Measurements from ENCODE around the gene SWSAP1.

DNA sequence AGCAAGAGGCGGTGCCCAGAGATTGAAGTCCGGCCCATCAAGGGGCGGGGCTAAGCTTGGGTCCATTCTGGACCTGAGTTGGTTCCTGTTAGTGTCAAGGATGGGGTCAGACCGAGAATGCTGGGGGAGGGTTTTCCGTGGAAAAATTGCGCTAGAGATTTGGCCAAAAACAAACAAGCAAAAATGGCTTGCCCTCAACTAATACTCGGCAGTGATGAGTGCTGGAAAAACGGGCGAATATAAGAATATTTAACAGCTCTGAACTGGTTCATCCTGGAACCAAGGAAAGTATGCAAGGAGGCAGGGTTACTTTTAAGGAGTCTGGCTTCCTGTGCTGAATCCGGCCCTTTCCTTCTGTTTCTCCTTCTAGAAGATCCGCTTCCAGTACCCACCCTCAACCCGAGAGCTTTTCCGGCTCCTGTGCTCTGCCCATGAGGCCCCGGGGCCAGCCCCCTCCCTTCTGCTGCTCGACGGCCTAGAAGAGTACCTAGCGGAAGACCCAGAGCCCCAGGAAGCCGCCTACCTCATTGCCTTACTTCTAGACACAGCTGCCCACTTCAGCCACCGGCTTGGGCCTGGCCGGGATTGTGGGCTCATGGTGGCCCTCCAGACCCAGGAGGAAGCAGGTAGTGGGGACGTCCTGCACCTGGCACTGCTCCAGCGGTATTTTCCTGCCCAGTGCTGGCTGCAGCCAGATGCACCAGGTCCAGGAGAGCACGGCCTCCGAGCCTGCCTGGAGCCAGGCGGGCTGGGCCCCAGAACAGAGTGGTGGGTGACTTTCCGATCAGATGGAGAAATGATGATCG lies 880 bp downstream of the SWSAP1 start:
- TF ChIP-seq POLR2A (IDR thresholded peaks at IDR 0.05; ENCODE audit: borderline replicate concordance, extremely low read depth, insufficient read depth, insufficient read length), result no peak
- TF ChIP-seq CTCF (IDR thresholded peaks at IDR 0.05 in 2 of 3, conservative IDR thresholded peaks at IDR 0.05 in 1 of 3; ENCODE audit: borderline replicate concordance in 1 of 3, insufficient read depth in 1 of 3, low read depth in 2 of 3, low read length in 2 of 3), result no peak
- TF ChIP-seq, protein P1, sequence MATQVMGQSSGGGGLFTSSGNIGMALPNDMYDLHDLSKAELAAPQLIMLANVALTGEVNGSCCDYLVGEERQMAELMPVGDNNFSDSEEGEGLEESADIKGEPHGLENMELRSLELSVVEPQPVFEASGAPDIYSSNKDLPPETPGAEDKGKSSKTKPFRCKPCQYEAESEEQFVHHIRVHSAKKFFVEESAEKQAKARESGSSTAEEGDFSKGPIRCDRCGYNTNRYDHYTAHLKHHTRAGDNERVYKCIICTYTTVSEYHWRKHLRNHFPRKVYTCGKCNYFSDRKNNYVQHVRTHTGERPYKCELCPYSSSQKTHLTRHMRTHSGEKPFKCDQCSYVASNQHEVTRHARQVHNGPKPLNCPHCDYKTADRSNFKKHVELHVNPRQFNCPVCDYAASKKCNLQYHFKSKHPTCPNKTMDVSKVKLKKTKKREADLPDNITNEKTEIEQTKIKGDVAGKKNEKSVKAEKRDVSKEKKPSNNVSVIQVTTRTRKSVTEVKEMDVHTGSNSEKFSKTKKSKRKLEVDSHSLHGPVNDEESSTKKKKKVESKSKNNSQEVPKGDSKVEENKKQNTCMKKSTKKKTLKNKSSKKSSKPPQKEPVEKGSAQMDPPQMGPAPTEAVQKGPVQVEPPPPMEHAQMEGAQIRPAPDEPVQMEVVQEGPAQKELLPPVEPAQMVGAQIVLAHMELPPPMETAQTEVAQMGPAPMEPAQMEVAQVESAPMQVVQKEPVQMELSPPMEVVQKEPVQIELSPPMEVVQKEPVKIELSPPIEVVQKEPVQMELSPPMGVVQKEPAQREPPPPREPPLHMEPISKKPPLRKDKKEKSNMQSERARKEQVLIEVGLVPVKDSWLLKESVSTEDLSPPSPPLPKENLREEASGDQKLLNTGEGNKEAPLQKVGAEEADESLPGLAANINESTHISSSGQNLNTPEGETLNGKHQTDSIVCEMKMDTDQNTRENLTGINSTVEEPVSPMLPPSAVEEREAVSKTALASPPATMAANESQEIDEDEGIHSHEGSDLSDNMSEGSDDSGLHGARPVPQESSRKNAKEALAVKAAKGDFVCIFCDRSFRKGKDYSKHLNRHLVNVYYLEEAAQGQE (IDR thresholded peaks at IDR 0.05; ENCODE audit: low read depth), result no peak
- TF ChIP-seq, protein P2, sequence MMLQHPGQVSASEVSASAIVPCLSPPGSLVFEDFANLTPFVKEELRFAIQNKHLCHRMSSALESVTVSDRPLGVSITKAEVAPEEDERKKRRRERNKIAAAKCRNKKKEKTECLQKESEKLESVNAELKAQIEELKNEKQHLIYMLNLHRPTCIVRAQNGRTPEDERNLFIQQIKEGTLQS (IDR thresholded peaks at IDR 0.05), result no peak
- no peak for TF ChIP-seq JUND (IDR thresholded peaks at IDR 0.05)
- TF ChIP-seq MAX (IDR thresholded peaks at IDR 0.05), result no peak
